ENCODE results near the gene ACSM5.
A peak's percentile ranks its signal among the peaks of the same experiment; 100 is the strongest.

The ACSM5 gene, protein sequence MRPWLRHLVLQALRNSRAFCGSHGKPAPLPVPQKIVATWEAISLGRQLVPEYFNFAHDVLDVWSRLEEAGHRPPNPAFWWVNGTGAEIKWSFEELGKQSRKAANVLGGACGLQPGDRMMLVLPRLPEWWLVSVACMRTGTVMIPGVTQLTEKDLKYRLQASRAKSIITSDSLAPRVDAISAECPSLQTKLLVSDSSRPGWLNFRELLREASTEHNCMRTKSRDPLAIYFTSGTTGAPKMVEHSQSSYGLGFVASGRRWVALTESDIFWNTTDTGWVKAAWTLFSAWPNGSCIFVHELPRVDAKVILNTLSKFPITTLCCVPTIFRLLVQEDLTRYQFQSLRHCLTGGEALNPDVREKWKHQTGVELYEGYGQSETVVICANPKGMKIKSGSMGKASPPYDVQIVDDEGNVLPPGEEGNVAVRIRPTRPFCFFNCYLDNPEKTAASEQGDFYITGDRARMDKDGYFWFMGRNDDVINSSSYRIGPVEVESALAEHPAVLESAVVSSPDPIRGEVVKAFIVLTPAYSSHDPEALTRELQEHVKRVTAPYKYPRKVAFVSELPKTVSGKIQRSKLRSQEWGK

DNA sequence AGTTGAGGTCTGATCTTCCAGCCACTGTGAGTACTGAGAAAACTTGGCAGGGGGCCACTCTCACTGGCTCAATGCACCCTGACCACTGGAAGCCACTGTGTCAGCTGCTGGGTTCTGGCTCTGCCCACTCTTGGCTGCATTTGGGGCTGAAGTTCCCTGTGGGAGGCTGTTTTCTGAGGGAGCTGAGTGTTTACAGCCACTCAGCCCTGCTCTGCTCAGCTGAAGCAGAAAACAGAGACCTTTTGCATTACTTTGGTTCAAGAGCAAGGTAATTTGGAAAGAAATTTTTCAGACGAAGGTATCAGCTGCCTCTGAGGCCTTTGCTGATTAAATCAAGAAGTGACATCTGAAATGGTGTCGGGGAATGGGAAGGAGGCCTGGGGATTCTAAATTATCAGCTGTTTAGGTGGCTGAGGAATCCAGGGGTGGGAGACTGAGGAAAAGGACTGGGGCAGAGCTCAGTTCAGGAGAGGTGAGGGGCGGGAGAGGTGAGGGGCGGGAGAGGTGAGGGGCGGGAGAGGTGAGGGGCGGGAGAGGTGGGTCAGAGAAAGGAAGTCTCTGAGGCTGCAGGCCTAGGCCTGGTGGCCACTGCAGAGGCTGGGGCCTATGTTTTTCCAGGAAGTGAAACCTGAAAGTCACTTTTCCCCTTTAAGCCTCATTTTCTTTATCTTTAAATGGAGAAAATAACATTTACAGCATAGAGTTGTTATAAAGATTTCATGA, at the start of gene ACSM5:
Gene ACSM5 (plus strand): TSS at position 137 of the 723 bp plus-strand sequence. CDS start 1,951 bp downstream, outside the sequence.
- peak; percentile 52 for DNase-seq
- in situ Hi-C loops (cut with HindIII; ENCODE audit: low pct_ligation_motif_present, low pct_unique_long_range_greater_than_20kb, low sequenced_read_pairs) = no loop called here

DNA sequence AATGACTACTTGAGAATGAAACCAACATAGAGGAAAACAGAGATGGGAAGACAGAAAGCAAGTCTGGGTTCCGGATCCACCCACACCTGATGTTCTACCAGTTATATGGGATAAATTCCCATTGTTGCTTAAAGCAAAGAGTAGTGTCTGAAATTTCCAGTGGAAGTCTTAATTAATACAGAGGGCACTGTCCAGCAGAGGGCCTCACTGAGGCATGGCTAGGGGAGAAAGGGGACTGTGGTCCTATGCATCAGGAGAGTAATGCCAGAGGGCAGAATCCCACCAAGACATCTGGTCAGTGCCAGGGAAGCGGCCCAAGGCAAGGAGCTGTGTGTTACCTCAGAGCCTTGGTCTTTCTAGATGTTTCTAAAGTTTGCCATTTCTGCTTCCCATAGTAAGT, 49.3 kb upstream of the ACSM5 start:
- DNase-seq = peak; percentile 41
- in situ Hi-C loops (cut with HindIII; ENCODE audit: low pct_ligation_motif_present, low pct_unique_long_range_greater_than_20kb, low sequenced_read_pairs) = no loop called here

DNA sequence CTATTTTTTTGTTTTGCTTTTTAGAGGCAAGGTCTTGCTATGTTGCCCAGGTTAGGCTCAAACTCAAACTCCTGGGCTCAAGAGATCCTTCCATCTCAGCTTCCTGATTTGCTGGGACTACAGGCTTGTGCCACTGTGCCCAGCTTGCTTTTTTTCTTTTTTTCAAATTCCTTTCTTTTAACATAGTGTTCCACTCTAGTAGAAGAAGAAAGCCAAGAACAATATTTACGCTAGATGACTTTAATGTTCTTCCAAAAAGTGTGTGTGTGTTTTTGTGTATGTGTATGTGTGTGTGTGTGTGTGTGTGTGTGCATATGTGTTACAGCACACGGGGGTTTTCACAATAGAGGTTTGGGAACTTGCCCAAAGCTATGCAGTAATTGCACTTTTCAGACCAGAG, 46.1 kb upstream of the ACSM5 start:
- no peak for DNase-seq
- in situ Hi-C loops (cut with HindIII; ENCODE audit: low pct_ligation_motif_present, low pct_unique_long_range_greater_than_20kb, low sequenced_read_pairs) = no loop called here

DNA sequence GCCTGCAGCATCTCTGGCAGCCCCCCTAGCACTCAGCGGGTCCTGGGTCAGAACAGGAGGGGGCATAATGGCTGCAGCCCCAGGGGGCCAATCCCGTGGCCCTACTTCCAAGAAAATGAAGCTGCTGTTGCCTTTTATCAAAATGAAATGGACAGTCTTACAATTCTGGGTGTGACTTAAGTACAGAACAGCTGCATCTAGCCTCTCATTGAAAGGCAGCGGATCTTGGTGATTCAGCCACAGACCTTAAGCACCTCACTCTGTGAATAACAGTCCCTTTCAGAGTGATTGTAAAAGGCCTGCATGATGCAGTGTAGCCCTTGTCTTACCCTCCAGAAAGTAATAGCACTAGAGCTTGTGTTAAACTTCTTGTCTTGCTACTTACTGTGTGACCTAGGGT, 45.3 kb upstream of the ACSM5 start:
- no peak for DNase-seq
- in situ Hi-C loops (cut with HindIII; ENCODE audit: low pct_ligation_motif_present, low pct_unique_long_range_greater_than_20kb, low sequenced_read_pairs) = no loop called here

DNA sequence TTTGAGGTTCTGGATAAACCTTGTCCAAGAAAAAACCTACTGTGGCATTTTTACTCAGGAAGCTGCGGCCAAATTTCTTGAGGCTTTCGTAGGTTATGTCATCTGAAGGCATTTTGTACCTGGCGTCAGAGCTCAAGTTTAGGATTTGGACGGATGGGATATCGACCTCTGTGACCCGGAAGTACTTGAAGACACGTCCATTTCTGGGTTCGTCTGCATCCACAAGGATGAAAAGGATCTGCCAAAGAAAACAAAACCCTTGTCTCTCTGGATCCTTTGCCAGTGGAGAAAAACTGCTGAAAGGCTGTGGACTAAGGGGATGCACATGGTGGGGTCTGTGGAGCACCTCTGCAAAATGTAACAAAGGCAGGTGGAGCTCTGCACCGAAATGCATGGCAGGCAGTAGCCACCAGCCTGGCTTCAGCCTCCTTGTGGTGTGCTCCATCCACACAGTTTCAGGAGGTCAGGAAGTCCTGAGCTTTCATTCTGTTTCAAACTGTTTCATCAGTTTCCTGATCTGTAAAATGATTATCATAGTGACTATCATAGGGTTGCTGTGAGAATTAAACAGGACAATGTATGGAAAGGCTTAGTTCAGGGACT, 39.8 kb upstream of the ACSM5 start:
- in situ Hi-C loops (cut with HindIII; ENCODE audit: low pct_ligation_motif_present, low pct_unique_long_range_greater_than_20kb, low sequenced_read_pairs) = no loop called here
- no peak for DNase-seq

DNA sequence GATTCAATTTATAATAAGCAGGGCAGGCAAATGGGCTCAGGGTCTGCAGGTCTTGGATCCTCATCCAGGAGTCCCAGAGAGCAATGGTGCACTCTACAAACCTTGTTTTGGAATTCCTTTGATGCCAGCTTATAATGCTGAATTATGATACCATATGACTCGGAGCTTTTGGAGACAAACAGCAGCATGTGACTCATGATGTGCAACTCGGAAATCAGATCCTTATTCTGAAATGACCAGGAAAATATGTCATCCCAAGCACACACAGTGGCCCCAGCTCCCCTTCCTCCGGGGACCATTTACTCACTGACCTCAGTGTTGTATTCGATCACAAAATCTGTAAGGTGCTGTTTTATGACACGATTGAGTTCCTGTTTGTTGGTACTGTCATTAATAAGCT, 36.6 kb upstream of the ACSM5 start:
- in situ Hi-C loops (cut with HindIII; ENCODE audit: low pct_ligation_motif_present, low pct_unique_long_range_greater_than_20kb, low sequenced_read_pairs) = no loop called here
- DNase-seq = no peak

DNA sequence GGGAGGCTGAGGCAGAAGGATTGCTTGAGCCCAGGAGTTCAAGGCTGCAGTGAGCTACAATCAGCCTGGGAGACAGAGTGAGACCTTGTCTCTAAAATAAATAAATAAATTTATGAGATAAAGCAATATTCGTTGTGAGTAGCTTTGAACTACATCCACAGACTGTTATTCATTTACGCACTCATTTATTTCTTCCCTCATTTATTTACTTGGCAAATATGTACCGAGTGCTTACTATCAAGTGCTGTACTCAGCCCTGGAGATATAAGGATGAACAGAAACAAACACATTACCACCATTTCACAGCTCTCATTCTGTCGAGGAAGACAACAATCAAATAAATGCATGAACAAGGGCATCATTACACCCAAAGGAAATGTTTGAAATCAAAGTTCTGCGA, 32.2 kb upstream of the ACSM5 start:
- no peak for DNase-seq
- in situ Hi-C loops (cut with HindIII; ENCODE audit: low pct_ligation_motif_present, low pct_unique_long_range_greater_than_20kb, low sequenced_read_pairs) = no loop called here

DNA sequence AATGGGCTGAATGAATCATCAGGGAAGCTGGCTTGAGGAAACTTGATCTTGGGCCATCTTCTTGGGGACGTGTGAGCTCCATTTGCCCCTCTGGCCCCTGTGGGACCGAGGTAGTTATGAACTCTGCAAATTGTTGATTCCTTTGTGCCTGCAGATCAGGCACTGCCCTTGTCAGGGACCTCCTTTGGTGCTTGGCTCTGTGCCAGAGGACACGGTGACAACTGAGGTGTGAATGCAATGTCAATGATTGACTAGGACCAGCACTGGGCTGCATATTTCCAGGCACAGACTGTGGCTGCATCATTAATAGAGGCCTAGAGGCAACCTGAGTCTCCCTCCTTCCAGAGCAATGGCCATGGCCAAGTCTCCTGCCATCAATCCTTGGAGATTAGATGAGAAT, 28.6 kb upstream of the ACSM5 start:
- in situ Hi-C loops (cut with HindIII; ENCODE audit: low pct_ligation_motif_present, low pct_unique_long_range_greater_than_20kb, low sequenced_read_pairs) = no loop called here
- DNase-seq = no peak

DNA sequence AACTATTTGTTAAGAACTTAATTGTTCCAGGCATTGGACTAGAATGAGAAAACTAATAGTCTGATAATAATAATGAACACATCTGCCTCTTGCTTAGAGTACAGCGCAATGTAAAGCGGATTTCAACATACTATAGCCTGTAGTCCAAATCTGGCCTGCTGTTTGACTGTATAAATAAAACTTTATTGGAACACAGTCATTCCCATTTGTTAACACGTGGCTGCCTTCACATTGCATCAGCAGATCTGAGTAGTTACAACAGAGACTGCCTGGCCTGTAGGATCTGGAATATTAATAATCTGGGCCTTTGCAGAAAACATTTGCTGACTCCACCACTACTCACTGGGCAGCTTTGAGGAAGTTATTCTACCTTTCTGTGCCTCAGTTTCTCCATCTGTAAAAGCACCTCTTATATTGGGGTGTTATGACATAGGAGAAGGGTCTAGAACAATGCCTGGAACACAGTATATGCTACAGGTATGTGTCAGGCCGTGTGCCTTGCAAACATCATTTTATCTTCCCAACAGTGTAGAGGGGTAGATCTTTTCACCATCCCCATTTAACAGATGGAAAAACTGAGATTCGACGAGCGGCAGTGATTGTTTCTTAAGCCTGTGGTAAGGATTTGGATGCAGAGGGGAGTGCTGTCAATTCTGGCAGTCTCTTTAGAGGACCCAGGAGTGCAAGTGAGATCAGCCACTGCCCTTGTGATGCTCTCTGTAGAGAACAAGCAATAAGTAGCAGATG, 27.0 kb upstream of the ACSM5 start:
- no peak for DNase-seq
- in situ Hi-C loops (cut with HindIII; ENCODE audit: low pct_ligation_motif_present, low pct_unique_long_range_greater_than_20kb, low sequenced_read_pairs) = no loop called here

DNA sequence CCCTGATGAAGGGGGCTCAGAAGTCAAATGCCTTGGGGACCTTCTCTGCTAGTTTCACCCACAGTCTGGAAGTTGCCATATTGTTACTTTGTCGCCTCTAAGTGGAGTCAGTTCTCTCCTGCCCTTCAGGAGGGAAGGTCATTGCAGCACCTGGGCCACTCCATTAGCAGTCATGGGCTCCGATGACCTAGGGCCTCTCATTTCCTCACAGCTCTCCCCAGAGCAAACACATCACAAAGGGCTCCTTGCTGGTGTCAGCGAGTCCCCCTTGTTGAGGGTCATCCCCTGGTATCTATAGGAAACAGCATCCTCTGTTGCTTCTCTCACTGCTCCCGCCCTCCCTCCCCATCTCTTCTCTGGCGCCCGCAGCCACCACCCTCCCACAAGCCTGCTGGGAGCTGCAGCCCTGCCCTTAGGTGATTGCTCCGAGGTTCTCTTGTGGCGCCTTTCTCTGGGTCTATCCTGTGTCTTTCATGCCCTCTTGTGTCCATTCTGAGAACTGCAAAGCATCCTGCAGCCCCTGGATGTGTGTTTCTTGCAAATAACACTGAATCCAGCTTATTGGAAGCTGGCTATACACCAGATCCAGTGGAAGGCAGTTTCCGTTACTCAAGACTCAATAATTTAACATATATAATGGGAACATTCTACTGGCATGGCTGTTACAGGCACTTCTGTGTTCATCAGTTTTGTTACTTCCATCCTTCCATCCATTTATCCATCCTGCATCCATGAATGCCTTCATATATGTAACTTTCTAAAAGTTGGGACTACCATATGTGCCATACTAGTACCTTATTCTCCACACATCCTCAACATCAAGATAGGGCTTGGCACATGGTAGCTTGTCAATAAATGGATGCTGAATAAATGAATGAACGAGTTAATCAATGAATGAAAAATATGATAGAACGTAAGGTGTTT, 26.0 kb upstream of the ACSM5 start:
- DNase-seq = peak; percentile 75
- in situ Hi-C loops (cut with HindIII; ENCODE audit: low pct_ligation_motif_present, low pct_unique_long_range_greater_than_20kb, low sequenced_read_pairs) = no loop called here

DNA sequence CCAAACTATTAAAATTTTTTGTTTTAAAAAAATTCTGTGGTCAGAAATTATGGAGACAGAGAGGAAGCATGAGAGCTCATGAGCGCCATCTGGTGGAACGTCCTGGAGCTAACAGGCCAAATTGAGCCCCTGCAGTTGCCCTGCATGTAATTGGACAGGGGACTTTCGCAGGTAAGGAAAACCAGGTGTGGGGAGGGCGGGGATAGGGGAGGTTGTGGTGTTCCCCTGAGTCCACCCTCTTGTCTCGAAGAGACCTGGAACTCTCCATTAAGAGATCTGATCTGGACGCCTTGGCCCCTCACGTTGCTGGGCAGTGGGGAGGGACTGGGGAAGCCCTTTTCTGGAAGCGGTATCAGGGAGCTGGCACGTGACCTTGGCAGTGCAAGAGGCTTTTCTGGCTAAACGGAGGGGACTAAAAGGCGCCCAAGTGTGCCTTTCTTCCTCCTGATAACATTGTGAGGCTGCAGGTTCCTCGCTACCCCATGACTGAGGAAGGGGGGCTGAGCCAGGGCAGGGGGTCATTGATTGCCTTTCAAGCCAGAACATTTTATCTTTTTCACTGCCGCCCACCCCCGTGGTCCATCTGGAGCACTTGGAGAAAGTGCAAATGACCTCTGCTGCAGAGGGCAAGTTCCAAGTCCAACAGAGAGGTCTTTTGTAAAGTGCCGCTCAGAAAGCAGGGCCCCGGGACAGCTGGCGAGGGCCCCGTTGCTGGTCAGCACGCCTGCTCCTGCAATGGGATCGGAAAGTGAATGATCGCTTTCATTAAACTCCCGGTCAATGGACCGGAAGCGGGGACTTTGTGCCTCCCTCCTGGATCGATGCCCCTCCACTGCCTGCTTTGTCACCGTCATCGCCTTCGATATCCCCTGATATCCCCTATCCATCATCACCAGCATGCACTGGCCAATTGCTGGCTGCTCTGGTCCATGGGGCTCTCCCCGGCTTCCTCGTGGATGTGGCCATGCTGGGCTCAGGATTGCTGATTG, 23.2 kb upstream of the ACSM5 start:
- DNase-seq = peak; percentile 57
- in situ Hi-C loops (cut with HindIII; ENCODE audit: low pct_ligation_motif_present, low pct_unique_long_range_greater_than_20kb, low sequenced_read_pairs) = no loop called here

DNA sequence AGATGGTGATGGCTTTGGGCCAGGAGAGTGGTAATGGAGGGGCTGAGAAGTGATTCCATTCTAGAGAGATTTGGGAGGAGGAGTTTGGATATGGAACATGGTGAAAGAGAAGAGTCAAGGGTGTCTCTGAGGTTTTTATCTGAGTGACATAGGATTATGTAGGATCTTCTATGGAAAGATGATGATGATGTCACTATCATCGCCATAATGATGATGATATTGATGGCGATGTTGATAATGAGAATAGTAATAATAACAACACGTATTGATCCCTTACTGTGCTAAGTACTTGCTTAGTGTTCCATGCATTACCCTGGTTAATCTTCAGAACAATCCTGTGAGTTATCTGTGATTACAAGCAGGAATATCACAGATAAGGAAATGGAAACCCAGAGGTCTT, 21.4 kb upstream of the ACSM5 start:
- in situ Hi-C loops (cut with HindIII; ENCODE audit: low pct_ligation_motif_present, low pct_unique_long_range_greater_than_20kb, low sequenced_read_pairs) = no loop called here
- DNase-seq = no peak

DNA sequence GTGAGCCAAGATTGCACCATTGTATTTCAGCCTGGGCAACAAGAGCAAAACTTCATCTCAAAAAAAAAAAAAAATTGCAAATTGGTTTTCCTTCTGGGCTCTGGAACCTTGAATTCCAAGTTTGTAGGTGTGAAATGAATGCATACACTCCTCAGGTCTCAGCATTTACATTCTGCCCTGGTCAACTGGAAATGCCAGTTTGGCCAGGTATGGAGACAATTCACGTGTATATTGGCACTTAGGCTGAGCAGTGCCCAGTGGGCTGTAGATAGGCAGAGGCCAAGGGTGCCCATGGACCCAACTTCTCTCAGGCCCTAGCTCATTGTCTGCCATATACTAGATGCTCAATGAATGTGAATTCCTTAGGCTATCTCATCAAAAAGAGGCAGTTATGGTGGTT, 20.5 kb upstream of the ACSM5 start:
- in situ Hi-C loops (cut with HindIII; ENCODE audit: low pct_ligation_motif_present, low pct_unique_long_range_greater_than_20kb, low sequenced_read_pairs) = no loop called here
- no peak for DNase-seq

DNA sequence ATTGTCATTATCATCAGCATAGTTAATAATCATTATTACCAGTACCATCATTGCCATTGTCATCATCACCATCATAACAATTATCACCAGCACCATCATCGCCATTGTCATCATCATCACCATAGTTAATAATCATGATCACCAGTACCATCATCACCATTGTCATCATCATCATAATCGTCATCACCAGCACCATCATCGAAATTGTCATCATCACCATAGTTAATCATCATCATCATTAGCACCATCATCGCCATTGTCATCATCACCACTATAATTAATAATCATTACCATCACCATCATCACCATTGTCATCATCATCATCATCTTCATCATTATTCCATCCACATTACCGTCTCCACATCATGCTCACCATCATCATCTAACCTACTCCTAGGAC, 18.3 kb upstream of the ACSM5 start:
- no peak for DNase-seq
- in situ Hi-C loops (cut with HindIII; ENCODE audit: low pct_ligation_motif_present, low pct_unique_long_range_greater_than_20kb, low sequenced_read_pairs) = no loop called here

DNA sequence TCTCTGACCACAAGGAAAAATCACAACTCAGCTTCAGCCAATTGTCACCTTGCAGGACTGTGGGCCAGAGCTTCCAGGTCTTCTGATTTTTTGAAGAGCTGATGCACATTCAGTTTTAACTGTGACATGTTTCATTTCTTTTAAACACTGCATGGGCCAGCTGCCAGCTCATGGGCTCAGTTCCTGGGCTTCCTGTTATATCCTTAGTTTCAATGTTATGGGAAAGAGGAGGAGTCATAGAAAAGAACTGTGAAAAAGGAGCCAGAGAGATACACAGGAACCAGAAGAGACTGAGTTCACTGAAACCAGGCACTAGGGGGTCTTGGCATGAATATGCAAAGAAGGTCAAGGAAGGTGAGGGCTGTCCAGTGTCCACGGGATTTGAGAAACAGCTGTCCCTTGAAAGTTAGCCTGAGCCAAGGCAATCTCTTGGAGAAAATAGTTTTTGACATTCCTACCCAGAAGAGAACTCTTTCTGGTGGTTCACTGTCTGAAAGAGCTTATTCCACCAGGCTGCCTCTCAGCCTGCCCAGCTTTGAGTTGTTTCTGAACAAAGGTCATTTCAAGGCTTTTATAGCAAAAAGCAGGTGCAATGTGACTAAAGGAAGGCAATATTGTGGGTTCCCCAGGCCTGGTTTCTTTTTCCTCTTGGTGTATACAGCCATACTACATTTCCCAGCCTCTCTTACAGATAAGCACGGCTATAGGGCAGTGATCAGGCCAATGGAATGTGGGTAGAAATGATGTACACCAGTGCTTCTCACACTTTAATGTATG, 15.3 kb upstream of the ACSM5 start:
- in situ Hi-C loops (cut with HindIII; ENCODE audit: low pct_ligation_motif_present, low pct_unique_long_range_greater_than_20kb, low sequenced_read_pairs) = no loop called here
- DNase-seq = no peak

DNA sequence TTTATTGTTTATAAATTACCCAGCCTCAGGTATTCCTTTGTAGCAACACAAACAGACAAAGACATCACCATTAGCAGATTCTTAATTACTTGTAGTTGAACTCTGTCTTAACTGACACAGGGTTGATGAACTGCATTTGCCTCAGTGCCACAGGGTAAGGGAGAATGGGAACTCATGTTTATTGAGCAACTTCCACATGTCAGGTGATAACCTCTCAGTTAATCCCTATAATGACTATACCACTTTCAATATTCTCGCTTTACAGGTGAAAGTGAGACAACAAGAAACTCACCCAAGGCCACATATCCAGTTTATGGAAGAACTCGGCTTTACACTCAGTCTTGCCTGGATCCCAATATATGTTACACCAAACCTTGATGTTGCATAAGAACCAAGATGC, 13.4 kb upstream of the ACSM5 start:
- in situ Hi-C loops (cut with HindIII; ENCODE audit: low pct_ligation_motif_present, low pct_unique_long_range_greater_than_20kb, low sequenced_read_pairs) = no loop called here
- DNase-seq = no peak

Data from ACHN (cell line).